HCEC 1CT (cell line): Measurements from ENCODE around the gene GASK1A.
"Not testable (repeated sequence)": the region's sequence is repeated elsewhere in the genome, so short reads cannot be mapped to it uniquely, and the experiment has no call there.

Experiments used
- DNase-seq: peaks from one replicate; pipeline ENCODE4 v3.0.0-alpha.2; 2017

GASK1A gene

GRCh38 chr3:42979044-42979972 lies at the start of gene GASK1A:
TSS of gene GASK1A (plus strand) at chr3:42979311. CDS start at chr3:42979643, 332 bp downstream.
- DNase-seq: no peak

GRCh38 chr3:42934111-42934510 lies 45.0 kb upstream of the GASK1A start:
- DNase-seq: no peak

GRCh38 chr3:42934910-42935309 lies 44.2 kb upstream of the GASK1A start:
- no peak for DNase-seq

GRCh38 chr3:42935472-42935871 lies 43.6 kb upstream of the GASK1A start:
- no peak for DNase-seq

- DNase-seq: no peak
Measured at GRCh38 chr3:42936157-42936981, 42.7 kb upstream of the GASK1A start.

GRCh38 chr3:42937334-42937733 lies 41.8 kb upstream of the GASK1A start:
- DNase-seq: no peak

- no peak for DNase-seq
Measured at GRCh38 chr3:42942693-42943092, 36.4 kb upstream of the GASK1A start.

- no peak for DNase-seq
Measured at GRCh38 chr3:42946050-42946449, 33.1 kb upstream of the GASK1A start.

- no peak for DNase-seq
Measured at GRCh38 chr3:42957573-42957972, 21.5 kb upstream of the GASK1A start.

- DNase-seq: no peak
Measured at GRCh38 chr3:42960282-42960681, 18.8 kb upstream of the GASK1A start.

- DNase-seq: no peak
Measured at GRCh38 chr3:42960786-42961185, 18.3 kb upstream of the GASK1A start.

GRCh38 chr3:42961633-42962032 lies 17.5 kb upstream of the GASK1A start:
- peak; percentile 47 for DNase-seq

- DNase-seq: no peak
Measured at GRCh38 chr3:42963269-42963668, 15.8 kb upstream of the GASK1A start.

GRCh38 chr3:42964266-42964665 lies 14.8 kb upstream of the GASK1A start:
- DNase-seq: no peak

GRCh38 chr3:42970557-42970956 lies 8.6 kb upstream of the GASK1A start:
- DNase-seq: no peak

- DNase-seq: no peak
Measured at GRCh38 chr3:42970976-42971772, 7.9 kb upstream of the GASK1A start.

GRCh38 chr3:42974906-42975305 lies 4.2 kb upstream of the GASK1A start:
- not testable (repeated sequence) for DNase-seq

GRCh38 chr3:42975456-42975855 lies 3.7 kb upstream of the GASK1A start:
- DNase-seq: no peak

- no peak for DNase-seq
Measured at GRCh38 chr3:42975955-42976354, 3.2 kb upstream of the GASK1A start.

GRCh38 chr3:42980209-42980608 lies 1.1 kb downstream of the GASK1A start:
- DNase-seq: no peak

- DNase-seq: no peak
Measured at GRCh38 chr3:42980909-42981308, 1.8 kb downstream of the GASK1A start.

- no peak for DNase-seq
Measured at GRCh38 chr3:42982645-42983412, 3.7 kb downstream of the GASK1A start.
